ENCODE results near the gene RLIM.
A peak's percentile ranks its signal among the peaks of the same experiment; 100 is the strongest.

RLIM gene

GRCh38 chrX:74557378-74557777, 57.0 kb downstream of the RLIM start:
- H3K4me3 ChIP-seq (replicated peaks; ENCODE audit: low read depth, low read length): no peak overlapping the region
- TF ChIP-seq CTCF (IDR thresholded peaks at IDR 0.05; ENCODE audit: low read depth, low read length, missing control alignments): no peak
- no peak for DNase-seq (ENCODE audit: extremely low read depth, low read depth)

DNA sequence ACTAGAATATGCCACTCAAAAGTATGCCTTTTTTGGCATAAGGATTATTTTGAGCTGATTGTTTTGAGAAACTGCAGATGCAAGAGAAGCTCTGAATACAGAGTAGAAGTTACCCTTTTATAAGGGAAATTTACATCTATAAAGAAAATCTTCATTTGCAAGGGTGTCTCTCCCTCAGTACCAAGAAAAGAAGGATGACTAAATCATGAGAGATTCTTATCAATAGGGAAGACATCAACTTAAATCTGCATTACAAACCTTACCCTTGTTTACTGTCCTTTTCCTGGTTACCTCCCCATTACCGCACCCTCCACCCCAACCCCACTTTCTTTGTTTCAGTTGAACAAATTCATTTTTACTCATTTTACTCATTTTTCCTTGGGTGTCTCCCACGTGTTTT, 62.5 kb downstream of the RLIM start:
- no peak for TF ChIP-seq CTCF (IDR thresholded peaks at IDR 0.05; ENCODE audit: low read depth, low read length, missing control alignments)
- no peak for DNase-seq (ENCODE audit: extremely low read depth, low read depth)
- no peak overlapping the region for H3K4me3 ChIP-seq (replicated peaks; ENCODE audit: low read depth, low read length)

- TF ChIP-seq CTCF (IDR thresholded peaks at IDR 0.05; ENCODE audit: low read depth, low read length, missing control alignments): peak; percentile 87
- peak; percentile 24 for DNase-seq (ENCODE audit: extremely low read depth, low read depth)
- no peak overlapping the region for H3K4me3 ChIP-seq (replicated peaks; ENCODE audit: low read depth, low read length)
Measured at GRCh38 chrX:74550295-74550802, 64.1 kb downstream of the RLIM start.

GRCh38 chrX:74546984-74547383, 67.4 kb downstream of the RLIM start:
- DNase-seq (ENCODE audit: extremely low read depth, low read depth): no peak
- H3K4me3 ChIP-seq (replicated peaks; ENCODE audit: low read depth, low read length): no peak overlapping the region
- no peak for TF ChIP-seq CTCF (IDR thresholded peaks at IDR 0.05; ENCODE audit: low read depth, low read length, missing control alignments)

DNA sequence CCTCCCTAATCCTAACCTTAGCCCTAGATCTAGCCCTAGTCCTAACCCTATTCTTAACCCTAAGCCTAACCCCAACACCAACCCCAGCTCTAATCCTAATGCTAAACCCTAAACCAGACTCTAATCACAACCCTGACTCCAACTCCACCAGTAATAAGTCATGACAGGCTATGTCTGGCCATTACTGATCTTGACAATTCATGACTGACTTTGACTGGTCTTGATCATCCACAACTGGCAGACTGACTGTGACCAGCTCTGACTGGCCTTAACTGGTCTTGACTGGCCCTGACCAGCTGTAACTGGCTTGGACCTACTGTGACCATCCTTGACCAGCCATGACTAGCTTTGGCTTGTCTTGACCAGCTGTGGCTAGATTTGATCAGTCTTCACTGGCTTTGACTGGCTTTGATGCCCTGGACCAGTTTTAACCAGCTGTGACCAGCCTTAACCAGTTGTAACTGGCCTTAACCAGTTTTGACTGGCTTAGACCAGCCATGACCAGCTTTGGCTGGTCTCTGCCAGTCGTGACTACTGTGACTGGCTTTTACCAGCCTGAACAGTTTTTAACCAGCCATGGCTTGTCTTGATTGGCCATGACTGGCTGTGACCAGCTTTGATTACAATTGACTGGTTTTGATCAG, 68.4 kb downstream of the RLIM start:
- DNase-seq (ENCODE audit: extremely low read depth, low read depth): no peak

GRCh38 chrX:74540635-74541249, 73.7 kb downstream of the RLIM start:
- no peak for DNase-seq (ENCODE audit: extremely low read depth, low read depth)
- TF ChIP-seq CTCF (IDR thresholded peaks at IDR 0.05; ENCODE audit: low read depth, low read length, missing control alignments): no peak
- no peak overlapping the region for H3K4me3 ChIP-seq (replicated peaks; ENCODE audit: low read depth, low read length)

More for the DNA sequence above, 68.4 kb downstream of the RLIM start:
- H3K4me3 ChIP-seq (replicated peaks; ENCODE audit: low read depth, low read length): no peak overlapping the region
- TF ChIP-seq CTCF (IDR thresholded peaks at IDR 0.05; ENCODE audit: low read depth, low read length, missing control alignments): no peak

Measured in HFF-Myc (cell line).